ENCODE results near the gene MYCBPAP.

MYCBPAP gene

GRCh38 chr17:50514388-50514787 is 6.1 kb downstream of the MYCBPAP start:
- no peak for TF ChIP-seq CTCF (IDR thresholded peaks at IDR 0.05; ENCODE audit: low read depth, low read length, missing control alignments)
- H3K4me3 ChIP-seq (ENCODE audit: low read depth, low read length): no peak overlapping the region
- no peaks in the 10 kb centered on the region for H3K36me3 ChIP-seq (replicated peaks)
- no peak for DNase-seq
- no peak overlapping the region for H3K27ac ChIP-seq
- in situ Hi-C loops (cut with HindIII; ENCODE audit: low pct_ligation_motif_present, low sequenced_read_pairs): no loop called here
- no peaks in the 10 kb centered on the region for H3K27me3 ChIP-seq (replicated peaks)

- H3K27ac ChIP-seq: no peak overlapping the region
Observed at GRCh38 chr17:50514936-50515702, 6.9 kb downstream of the MYCBPAP start.

GRCh38 chr17:50517011-50517410 is 8.8 kb downstream of the MYCBPAP start:
- Histone ChIP-seq H3K36me3 (replicated peaks) (no peaks in the 10 kb centered on the region), H3K27me3 (replicated peaks) (no peaks in the 10 kb centered on the region), H3K4me3 (ENCODE audit: low read depth, low read length) (no peak overlapping the region), H3K27ac (no peak overlapping the region)
- in situ Hi-C loops (cut with HindIII; ENCODE audit: low pct_ligation_motif_present, low sequenced_read_pairs): no loop called here
- no peak for TF ChIP-seq CTCF (IDR thresholded peaks at IDR 0.05; ENCODE audit: low read depth, low read length, missing control alignments)
- no peak for DNase-seq

More at GRCh38 chr17:50514936-50515702, 6.9 kb downstream of the MYCBPAP start:
- DNase-seq: no peak
- Histone ChIP-seq H3K36me3 (replicated peaks) (no peaks in the 10 kb centered on the region), H3K27me3 (replicated peaks) (no peaks in the 10 kb centered on the region), H3K4me3 (ENCODE audit: low read depth, low read length) (no peak overlapping the region)
- TF ChIP-seq CTCF (IDR thresholded peaks at IDR 0.05; ENCODE audit: low read depth, low read length, missing control alignments): no peak
- in situ Hi-C loops (cut with HindIII; ENCODE audit: low pct_ligation_motif_present, low sequenced_read_pairs): no loop called here

GRCh38 chr17:50517504-50518383 is 9.5 kb downstream of the MYCBPAP start:
- Histone ChIP-seq H3K27me3 (replicated peaks) (no peaks in the 10 kb centered on the region), H3K36me3 (replicated peaks) (no peaks in the 10 kb centered on the region), H3K4me3 (ENCODE audit: low read depth, low read length) (no peak overlapping the region), H3K27ac (no peak overlapping the region)
- in situ Hi-C loops (cut with HindIII; ENCODE audit: low pct_ligation_motif_present, low sequenced_read_pairs): no loop called here
- no peak for TF ChIP-seq CTCF (IDR thresholded peaks at IDR 0.05; ENCODE audit: low read depth, low read length, missing control alignments)
- no peak for DNase-seq

GRCh38 chr17:50518384-50519023 is 10.3 kb downstream of the MYCBPAP start:
- no peak overlapping the region for H3K27ac ChIP-seq
- in situ Hi-C loops (cut with HindIII; ENCODE audit: low pct_ligation_motif_present, low sequenced_read_pairs): no loop called here
- no peaks in the 10 kb centered on the region for H3K27me3 ChIP-seq (replicated peaks)
- no peak for DNase-seq
- no peak for TF ChIP-seq CTCF (IDR thresholded peaks at IDR 0.05; ENCODE audit: low read depth, low read length, missing control alignments)
- no peaks in the 10 kb centered on the region for H3K36me3 ChIP-seq (replicated peaks)
- no peak overlapping the region for H3K4me3 ChIP-seq (ENCODE audit: low read depth, low read length)
